Trophoblast cell (in vitro differentiated cells and primary cell): Measurements from ENCODE around the gene CAPN15.

ENCODE experiments used
- DNase-seq, 2 donors: peaks; one replicate each; pipeline ENCODE4 v3.0.0-alpha.2; 2016
- H2AFZ ChIP-seq: 2 replicates; pipeline ENCODE4 v1.6.1; 2013; ENCODE audit warnings: low read length, moderate library complexity, mild to moderate bottlenecking; ENCODE audit not compliant: insufficient read depth, poor library complexity
- H2AK5ac ChIP-seq: 2 replicates; pipeline ENCODE4 v1.6.1; 2013; ENCODE audit warnings: mild to moderate bottlenecking, low read length
- H2BK120ac ChIP-seq: 2 replicates; pipeline ENCODE4 v1.6.1; 2013; ENCODE audit warnings: low read length, mild to moderate bottlenecking, moderate library complexity; ENCODE audit not compliant: insufficient read depth, poor library complexity
- H2BK12ac ChIP-seq: 2 replicates; pipeline ENCODE4 v1.6.1; 2013; ENCODE audit warnings: mild to moderate bottlenecking, low read length, moderate library complexity
- H2BK5ac ChIP-seq: 2 replicates; pipeline ENCODE4 v1.6.1; 2013; ENCODE audit warnings: low read length, low read depth, moderate library complexity, mild to moderate bottlenecking; ENCODE audit not compliant: poor library complexity
- H3K14ac ChIP-seq: 2 replicates; pipeline ENCODE4 v1.6.1; 2013; ENCODE audit warnings: mild to moderate bottlenecking, low read length
- H3K18ac ChIP-seq: 2 replicates; pipeline ENCODE4 v1.6.1; 2013; ENCODE audit warnings: mild to moderate bottlenecking, low read length
- H3K23ac ChIP-seq: 2 replicates; pipeline ENCODE4 v1.6.1; 2013; ENCODE audit warnings: low read length
- H3K27ac ChIP-seq: 2 replicates; pipeline ENCODE4 v1.5.1; 2013; ENCODE audit warnings: low read depth, mild to moderate bottlenecking, inconsistent platforms, low read length, moderate library complexity
- H3K27me3 ChIP-seq: 2 replicates; pipeline ENCODE4 v1.6.1; 2013; ENCODE audit warnings: inconsistent platforms, mild to moderate bottlenecking, low read length, moderate library complexity; ENCODE audit not compliant: insufficient read depth
- H3K36me3 ChIP-seq, 2 experiments: 1 replicate in 1 of 2; 2 replicates in 1 of 2; pipeline ENCODE4 v1.6.1; 2013; ENCODE audit warnings: low read length in 2 of 2, mild to moderate bottlenecking in 2 of 2, moderate library complexity in 1 of 2; ENCODE audit not compliant: insufficient read depth in 2 of 2, control insufficient read depth in 1 of 2
- H3K4ac ChIP-seq: 2 replicates; pipeline ENCODE4 v1.6.1; 2013; ENCODE audit warnings: low read depth, mild to moderate bottlenecking, low read length, moderate library complexity
- H3K4me1 ChIP-seq, 2 experiments: 1 replicate in 1 of 2; 2 replicates in 1 of 2; pipeline ENCODE4 v1.6.1; 2013; ENCODE audit warnings: low read length in 2 of 2, mild to moderate bottlenecking in 2 of 2, moderate library complexity in 1 of 2; ENCODE audit not compliant: insufficient read depth in 2 of 2, control insufficient read depth in 1 of 2
- H3K4me2 ChIP-seq: 2 replicates; pipeline ENCODE4 v1.6.1; 2013; ENCODE audit warnings: inconsistent platforms, mild to moderate bottlenecking, low read length, moderate library complexity
- H3K4me3 ChIP-seq: 2 replicates; pipeline ENCODE4 v1.5.1; 2013; ENCODE audit warnings: mild to moderate bottlenecking, low read depth, low read length, inconsistent platforms
- H3K79me1 ChIP-seq: one replicate; pipeline ENCODE4 v1.6.1; 2013; ENCODE audit warnings: low read length
- H3K79me2 ChIP-seq: 2 replicates; pipeline ENCODE4 v1.6.1; 2013; ENCODE audit warnings: low read length, mild to moderate bottlenecking; ENCODE audit not compliant: control insufficient read depth, insufficient read depth, poor library complexity
- H3K9ac ChIP-seq: 2 replicates; pipeline ENCODE4 v1.6.1; 2013; ENCODE audit warnings: mild to moderate bottlenecking, low read length
- H3K9me3 ChIP-seq: 2 replicates; pipeline ENCODE4 v1.6.1; 2013; ENCODE audit warnings: low read depth, mild to moderate bottlenecking, control low read depth, inconsistent platforms, low read length; ENCODE audit not compliant: insufficient read depth
- H4K12ac ChIP-seq: 2 replicates; pipeline ENCODE4 v1.6.1; 2013; ENCODE audit warnings: low read depth, mild to moderate bottlenecking, low read length, moderate library complexity
- H4K8ac ChIP-seq: 2 replicates; pipeline ENCODE4 v1.6.1; 2013; ENCODE audit warnings: low read depth, mild to moderate bottlenecking, low read length, moderate library complexity
- H4K91ac ChIP-seq: one replicate; pipeline ENCODE4 v1.6.1; 2013; ENCODE audit warnings: low read depth, mild to moderate bottlenecking, low read length, moderate library complexity
- WGBS: extraction: QIAGEN DNeasy Blood & Tissue Kit; methylation state at CpG from one replicate; pipeline ENCODE4 v1.1.7; 2013; ENCODE audit warnings: missing lambda C conversion rate; ENCODE audit not compliant: insufficient read length, insufficient coverage; ENCODE audit errors: extremely low coverage; 5-methylcytosine and 5-hydroxymethylcytosine counted together

Gene CAPN15

GRCh38 chr16:522320-523096 is 5.0 kb upstream of the CAPN15 start:
- H3K23ac ChIP-seq, result no peak overlapping the region
- no peaks in the 10 kb centered on the region for H3K27me3 ChIP-seq
- no peak overlapping the region for H2BK120ac ChIP-seq
- H3K4ac ChIP-seq, result no peak overlapping the region
- H4K91ac ChIP-seq, result no peak overlapping the region
- H4K8ac ChIP-seq, result no peak overlapping the region
- no peak overlapping the region for H3K14ac ChIP-seq
- no peak overlapping the region for H3K4me2 ChIP-seq
- H3K27ac ChIP-seq, result no peak overlapping the region
- no CpG with 5 or more reads among the region's 23 CpGs for WGBS
- H3K9ac ChIP-seq, result no peak overlapping the region
- peaks cover 9% of the 10 kb centered on the region for H3K79me2 ChIP-seq
- no peak overlapping the region for H3K18ac ChIP-seq
- peaks cover 10% of the 10 kb centered on the region for H3K79me1 ChIP-seq
- no peak overlapping the region for H4K12ac ChIP-seq
- no peak overlapping the region for H2BK12ac ChIP-seq
- no peak overlapping the region for H2BK5ac ChIP-seq
- peaks cover 23 to 27% of the 10 kb centered on the region in 2 experiments for H3K36me3 ChIP-seq
- DNase-seq, result no peak
- H3K4me3 ChIP-seq, result no peak overlapping the region
- H2AFZ ChIP-seq, result no peak overlapping the region
- no peaks in the 10 kb centered on the region for H3K9me3 ChIP-seq
- H2AK5ac ChIP-seq, result no peak overlapping the region
- H3K4me1 ChIP-seq, result peaks cover 12 to 17% of the 10 kb centered on the region in 2 experiments

- Histone ChIP-seq H3K27ac (no peak overlapping the region), H4K12ac (no peak overlapping the region), H3K4me3 (no peak overlapping the region), H3K79me2 (peaks cover 11% of the 10 kb centered on the region), H2BK12ac (no peak overlapping the region), H2AFZ (no peak overlapping the region), H3K23ac (no peak overlapping the region), H3K27me3 (no peaks in the 10 kb centered on the region), H2AK5ac (no peak overlapping the region), H3K4me1 (peaks cover 12 to 17% of the 10 kb centered on the region in 2 experiments), H2BK5ac (no peak overlapping the region), H3K36me3 (peaks cover 23 to 27% of the 10 kb centered on the region in 2 experiments), H3K4me2 (no peak overlapping the region), H3K14ac (no peak overlapping the region), H3K18ac (no peak overlapping the region), H3K79me1 (peaks cover 10% of the 10 kb centered on the region), H3K4ac (no peak overlapping the region), H4K91ac (no peak overlapping the region), H3K9ac (no peak overlapping the region), H2BK120ac (no peak overlapping the region), H4K8ac (no peak overlapping the region), H3K9me3 (no peaks in the 10 kb centered on the region)
- WGBS, result no CpG with 5 or more reads among the region's 22 CpGs
- DNase-seq, result no peak
These were observed 4.3 kb upstream of the CAPN15 start for GRCh38 chr16:523097-523741.

GRCh38 chr16:524274-525040 is 3.1 kb upstream of the CAPN15 start:
- Histone ChIP-seq H3K4ac (no peak overlapping the region), H4K91ac (no peak overlapping the region), H3K79me2 (peaks cover 17% of the 10 kb centered on the region), H3K23ac (no peak overlapping the region), H2BK5ac (no peak overlapping the region), H4K12ac (no peak overlapping the region), H2AFZ (no peak overlapping the region), H3K14ac (no peak overlapping the region), H2AK5ac (no peak overlapping the region), H3K27ac (no peak overlapping the region), H3K36me3 (peaks cover 17 to 19% of the 10 kb centered on the region in 2 experiments), H3K79me1 (peaks cover 10% of the 10 kb centered on the region), H2BK12ac (no peak overlapping the region), H3K27me3 (no peaks in the 10 kb centered on the region), H3K4me2 (no peak overlapping the region), H2BK120ac (no peak overlapping the region), H3K9ac (no peak overlapping the region), H4K8ac (no peak overlapping the region), H3K4me1 (peaks cover 25 to 28% of the 10 kb centered on the region in 2 experiments), H3K4me3 (no peak overlapping the region), H3K9me3 (no peaks in the 10 kb centered on the region), H3K18ac (no peak overlapping the region)
- no CpG with 5 or more reads among the region's 24 CpGs for WGBS
- DNase-seq, result no peak

GRCh38 chr16:525123-525519 is 2.4 kb upstream of the CAPN15 start:
- Histone ChIP-seq H4K12ac (no peak overlapping the region), H3K4me2 (no peak overlapping the region), H2AFZ (no peak overlapping the region), H3K14ac (no peak overlapping the region), H3K36me3 (peaks cover 17% of the 10 kb centered on the region in 2 experiments), H4K91ac (no peak overlapping the region), H2BK120ac (no peak overlapping the region), H3K4ac (no peak overlapping the region), H3K9ac (no peak overlapping the region), H3K79me2 (peaks cover 19% of the 10 kb centered on the region), H3K23ac (no peak overlapping the region), H3K4me3 (no peak overlapping the region), H3K4me1 (peaks cover 25 to 28% of the 10 kb centered on the region in 2 experiments), H3K18ac (no peak overlapping the region), H2BK5ac (no peak overlapping the region), H3K27ac (no peak overlapping the region), H2BK12ac (no peak overlapping the region), H2AK5ac (no peak overlapping the region), H3K9me3 (no peaks in the 10 kb centered on the region), H3K79me1 (peaks cover 10% of the 10 kb centered on the region), H3K27me3 (no peaks in the 10 kb centered on the region), H4K8ac (no peak overlapping the region)
- no CpG with 5 or more reads among the region's 8 CpGs for WGBS
- no peak for DNase-seq
